ENCODE measurements around the gene RARB.

Gene RARB

GRCh38 chr3:25510797-25511196 is 82.7 kb downstream of the RARB start:
- no peak for DNase-seq

DNA sequence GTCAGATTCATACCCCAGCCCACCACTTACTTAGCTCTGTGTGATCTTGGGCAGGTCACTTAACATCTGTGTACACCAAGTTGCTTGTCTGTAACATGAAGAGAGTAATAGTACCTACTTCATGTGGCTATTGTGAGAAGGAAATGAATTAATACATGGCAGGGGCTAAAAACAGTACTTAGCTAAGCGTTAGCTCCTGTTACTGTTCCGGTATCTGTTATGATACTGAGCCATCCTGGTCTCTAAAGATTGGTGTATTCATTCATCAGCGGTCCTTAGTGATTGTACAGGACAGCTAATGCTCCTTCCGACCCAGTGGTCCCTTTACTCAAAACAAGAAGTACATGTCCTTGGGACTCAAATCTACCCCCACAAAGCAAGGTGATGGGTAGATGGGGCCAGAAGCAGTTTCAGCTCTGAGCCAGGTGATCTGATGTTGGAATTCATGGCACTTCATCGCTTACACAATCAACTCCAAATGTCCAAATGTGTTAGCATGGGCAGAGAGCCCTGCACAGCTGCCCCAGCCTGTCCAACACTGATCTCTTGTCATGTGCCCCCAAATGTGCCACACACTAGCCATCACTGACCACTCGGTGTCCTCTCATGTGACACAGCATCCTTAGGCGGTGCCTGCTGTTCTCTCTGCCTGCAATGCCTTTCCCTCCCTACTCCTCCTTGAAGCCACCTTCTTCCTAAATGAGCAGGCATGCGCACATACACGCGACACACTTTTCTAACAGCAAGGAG is 84.1 kb downstream of the RARB start:
- DNase-seq = no peak

DNA sequence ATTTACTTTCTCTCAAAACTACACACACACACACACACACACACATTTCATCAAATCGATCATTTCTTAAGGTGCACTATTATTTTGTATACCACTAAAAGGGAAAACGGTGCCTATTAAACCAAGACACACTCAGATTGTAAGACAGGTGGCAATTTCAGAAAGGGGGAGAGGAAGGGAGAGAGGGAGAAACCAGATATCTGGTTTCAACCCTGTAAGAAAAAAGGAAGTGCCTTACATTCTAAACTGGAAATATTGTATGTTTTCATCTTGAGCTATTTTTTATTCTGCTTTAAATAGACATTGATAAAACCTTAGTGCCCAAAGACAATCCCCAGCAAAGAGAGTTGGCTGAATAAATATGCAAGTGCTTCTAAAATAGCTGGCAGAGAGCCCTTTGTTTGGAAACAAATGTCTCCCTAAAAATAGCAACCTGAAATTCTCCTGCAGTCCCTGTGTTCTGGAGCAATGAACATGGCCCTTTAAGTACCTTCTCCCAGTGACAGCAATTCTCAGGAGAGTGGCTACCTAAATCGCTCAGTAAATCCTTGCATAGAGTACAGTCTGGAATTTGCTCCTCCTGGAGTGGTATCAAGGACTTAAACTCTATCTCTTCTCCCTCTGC is 85.7 kb downstream of the RARB start:
- no peak for DNase-seq

GRCh38 chr3:25515171-25515570 is 87.1 kb downstream of the RARB start:
- no peak for DNase-seq

- DNase-seq = no peak
These were observed 93.0 kb downstream of the RARB start for GRCh38 chr3:25520926-25521559.

DNA sequence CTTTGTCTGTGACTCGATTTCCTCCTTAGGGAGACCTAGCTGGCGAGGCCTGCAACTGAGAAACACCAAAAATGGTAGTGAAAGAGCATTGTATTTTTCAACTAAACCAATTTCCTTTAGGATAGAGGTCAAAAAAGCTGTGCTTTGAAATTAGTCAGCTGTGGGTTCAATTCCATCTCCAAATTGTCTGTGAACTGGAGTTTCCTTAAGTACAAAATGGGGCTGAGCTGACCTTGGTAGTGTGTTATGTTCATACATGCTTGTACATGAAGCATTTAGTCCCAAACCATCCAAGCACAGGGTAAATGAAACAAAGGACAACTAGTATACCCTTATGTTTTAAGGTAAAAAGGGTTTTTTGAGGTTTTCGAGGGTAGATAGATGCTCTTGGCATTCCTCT is 99.3 kb downstream of the RARB start:
- DNase-seq = no peak

DNA sequence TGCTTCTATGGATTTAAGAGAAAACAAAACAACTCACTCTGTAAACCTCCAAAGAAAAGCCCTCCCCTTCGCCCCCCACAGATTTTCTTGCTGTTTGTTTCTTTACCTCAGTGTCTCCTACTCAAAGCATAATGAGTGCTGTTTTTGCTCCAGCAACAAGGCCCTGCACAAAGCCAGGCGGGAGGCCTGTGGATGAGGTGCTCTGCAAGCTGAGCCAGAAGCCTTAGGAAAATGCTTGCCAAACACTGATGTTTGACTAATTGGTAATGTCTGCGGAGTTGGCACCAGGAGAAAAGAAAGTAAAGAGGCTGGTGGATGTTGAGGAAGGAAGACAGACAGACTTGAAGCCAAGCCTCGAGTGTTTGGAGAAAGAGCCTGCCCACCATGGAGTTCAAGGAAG is 99.7 kb downstream of the RARB start:
- DNase-seq = no peak

DNA sequence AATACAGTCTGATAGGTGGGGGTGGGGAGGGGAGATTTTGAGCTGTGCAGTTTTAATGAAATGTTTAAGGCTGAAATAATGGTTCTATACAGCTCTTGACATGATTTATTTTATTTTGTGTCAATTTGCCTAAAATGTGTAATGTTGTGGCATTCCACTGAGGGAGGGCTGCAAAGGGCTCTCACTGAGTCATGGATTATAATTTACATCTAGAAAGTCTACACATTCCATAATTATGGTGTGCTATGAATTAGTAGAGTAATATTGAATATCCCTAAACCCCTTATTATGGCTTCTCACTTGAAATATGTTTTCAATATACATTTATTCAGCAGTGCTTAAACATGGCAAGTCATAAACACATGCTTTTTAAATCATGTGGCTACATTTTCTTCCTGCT is 103.9 kb downstream of the RARB start:
- no peak for DNase-seq

DNA sequence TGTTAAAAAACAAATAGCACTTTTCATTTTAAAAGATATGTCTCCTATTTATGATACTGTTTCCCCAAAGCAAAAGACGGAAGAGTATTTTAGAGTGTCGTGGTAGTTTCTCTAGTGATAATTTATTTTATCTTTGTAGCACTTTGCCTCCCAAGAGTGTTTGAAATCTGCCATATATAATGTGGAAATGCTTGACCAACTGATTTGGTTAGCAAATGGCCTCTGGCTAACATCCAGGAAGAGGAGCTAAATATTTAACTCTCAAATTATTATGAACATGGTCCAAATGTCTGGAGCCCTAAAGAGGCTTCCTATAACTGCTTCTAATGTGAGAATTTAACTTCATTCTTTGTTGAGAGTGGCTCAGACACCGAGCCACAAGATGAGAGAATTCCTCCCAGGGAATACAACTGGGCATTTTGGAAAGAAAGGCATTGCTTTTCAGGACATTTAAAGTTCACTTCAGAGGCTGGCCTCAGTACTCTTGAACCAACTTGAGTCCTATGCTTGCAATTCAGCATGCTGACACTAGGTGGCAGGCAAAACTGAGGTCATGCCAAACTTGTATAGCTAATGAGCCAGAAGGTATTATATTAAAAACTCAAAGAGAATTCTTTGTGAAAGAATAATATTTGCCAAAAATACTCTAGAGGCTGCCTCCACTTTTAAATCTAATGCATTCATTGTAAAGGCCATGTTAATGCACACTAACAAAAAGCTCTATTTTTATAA is 104.5 kb downstream of the RARB start:
- peak; percentile 48 for DNase-seq

GRCh38 chr3:25533399-25533798 is 105.3 kb downstream of the RARB start:
- DNase-seq = no peak

DNA sequence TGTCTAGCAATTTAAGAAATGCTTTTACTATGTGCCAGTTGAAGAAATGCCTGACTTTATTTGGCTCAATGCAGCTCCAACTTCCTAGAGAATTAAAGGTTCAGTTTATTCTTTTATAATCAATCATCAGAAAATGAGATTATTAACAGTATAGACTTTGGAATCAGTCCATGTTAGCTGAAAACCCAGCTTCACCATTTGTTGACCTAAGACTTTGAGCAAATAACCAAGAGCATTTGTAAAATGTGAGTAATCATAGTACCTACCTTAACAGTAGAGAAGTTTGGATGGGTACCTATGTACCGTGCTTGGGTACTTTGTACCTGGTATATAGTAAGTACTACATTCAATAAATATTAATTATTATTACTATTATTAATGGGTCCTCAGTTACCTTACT is 105.9 kb downstream of the RARB start:
- no peak for DNase-seq

DNA sequence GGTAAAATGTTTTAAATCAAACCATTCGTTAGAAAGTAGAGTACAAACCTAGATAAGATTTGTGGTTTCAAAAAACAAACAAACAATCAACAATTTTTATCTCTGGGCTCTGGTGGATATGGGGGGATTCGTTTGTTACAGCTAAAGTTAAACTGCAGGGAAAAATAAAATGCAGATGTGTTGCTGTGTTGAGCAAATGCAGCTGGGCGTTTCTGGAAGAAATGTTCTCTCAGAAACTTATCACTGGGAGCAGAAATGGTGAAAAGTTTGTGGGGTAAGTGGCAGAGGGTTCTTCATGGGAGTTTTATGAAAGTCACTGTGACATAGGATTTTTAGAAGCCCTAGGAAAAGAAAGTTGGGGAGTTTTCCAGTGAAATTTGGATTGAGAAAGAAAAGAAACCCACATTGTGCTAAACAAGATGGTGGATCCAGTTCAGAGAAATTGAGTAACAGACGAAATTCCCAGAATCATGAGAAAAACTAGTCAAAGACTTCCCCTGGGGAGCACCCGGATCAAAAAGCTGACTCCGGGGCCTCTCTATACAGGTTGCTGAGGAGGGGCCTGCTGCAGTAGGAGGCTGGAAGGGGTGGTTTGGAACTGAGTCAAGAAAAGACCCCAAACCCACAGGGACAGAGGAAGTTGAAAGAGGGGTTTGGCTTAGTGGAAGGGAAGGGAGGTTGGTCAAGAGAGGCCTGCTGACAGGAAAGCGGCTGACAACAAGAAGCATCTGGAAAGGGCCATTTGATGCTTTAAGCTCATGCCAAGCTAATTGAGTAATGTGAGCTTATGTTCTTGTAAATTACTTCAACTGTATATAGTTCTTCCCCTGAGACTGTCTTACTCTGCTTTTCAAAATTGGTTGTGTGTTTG is 108.7 kb downstream of the RARB start:
- peak; percentile 31 for DNase-seq

- no peak for DNase-seq
These were observed 109.5 kb downstream of the RARB start for GRCh38 chr3:25537516-25537915.

GRCh38 chr3:25540273-25540672 is 112.2 kb downstream of the RARB start:
- peak; percentile 70 for DNase-seq

DNA sequence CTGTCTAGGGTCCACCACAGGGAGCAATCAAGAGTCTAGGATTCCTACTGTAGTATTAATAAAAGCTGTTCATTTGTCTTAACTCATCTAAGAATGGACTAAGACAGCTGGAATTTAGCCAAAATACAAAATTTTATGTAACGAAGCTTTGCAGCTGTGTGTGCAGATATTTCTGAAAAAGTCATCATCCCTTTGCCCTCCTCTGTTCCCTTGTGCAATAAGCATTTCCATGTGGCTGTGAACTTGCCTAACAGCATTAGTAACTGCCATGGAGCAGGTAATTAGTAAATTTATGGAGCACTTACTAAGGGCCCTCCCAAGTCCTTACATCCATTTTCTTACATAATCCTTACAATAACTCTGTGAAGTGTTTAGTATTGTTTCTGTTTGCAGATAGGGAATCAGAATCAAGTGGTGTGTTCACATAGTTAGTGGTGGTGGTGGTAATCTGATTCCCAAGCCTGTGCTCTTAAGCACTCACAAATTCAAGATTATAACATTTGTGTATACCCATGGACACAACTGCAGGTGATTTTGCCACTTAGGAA is 114.5 kb downstream of the RARB start:
- DNase-seq = peak; percentile 56

DNA sequence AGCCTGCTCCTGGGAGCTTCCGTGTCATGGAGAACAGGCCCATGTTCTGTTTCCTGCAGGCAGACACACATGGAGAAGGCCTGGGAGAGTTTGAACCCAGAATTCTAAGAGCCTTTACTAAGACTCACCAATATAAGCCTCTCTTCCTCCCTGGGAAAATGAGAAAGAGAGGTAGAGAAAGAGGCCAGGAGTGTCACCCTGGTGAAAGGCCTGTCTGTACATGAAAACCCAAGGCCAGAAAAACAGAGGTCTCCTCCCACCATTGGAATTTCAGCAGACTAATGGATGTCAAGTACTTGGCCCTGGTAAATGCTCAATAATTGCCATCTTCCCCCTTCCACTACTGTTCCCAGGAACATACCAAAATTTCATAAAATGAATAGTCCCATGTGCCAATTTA is 119.0 kb downstream of the RARB start:
- no peak for DNase-seq

DNA sequence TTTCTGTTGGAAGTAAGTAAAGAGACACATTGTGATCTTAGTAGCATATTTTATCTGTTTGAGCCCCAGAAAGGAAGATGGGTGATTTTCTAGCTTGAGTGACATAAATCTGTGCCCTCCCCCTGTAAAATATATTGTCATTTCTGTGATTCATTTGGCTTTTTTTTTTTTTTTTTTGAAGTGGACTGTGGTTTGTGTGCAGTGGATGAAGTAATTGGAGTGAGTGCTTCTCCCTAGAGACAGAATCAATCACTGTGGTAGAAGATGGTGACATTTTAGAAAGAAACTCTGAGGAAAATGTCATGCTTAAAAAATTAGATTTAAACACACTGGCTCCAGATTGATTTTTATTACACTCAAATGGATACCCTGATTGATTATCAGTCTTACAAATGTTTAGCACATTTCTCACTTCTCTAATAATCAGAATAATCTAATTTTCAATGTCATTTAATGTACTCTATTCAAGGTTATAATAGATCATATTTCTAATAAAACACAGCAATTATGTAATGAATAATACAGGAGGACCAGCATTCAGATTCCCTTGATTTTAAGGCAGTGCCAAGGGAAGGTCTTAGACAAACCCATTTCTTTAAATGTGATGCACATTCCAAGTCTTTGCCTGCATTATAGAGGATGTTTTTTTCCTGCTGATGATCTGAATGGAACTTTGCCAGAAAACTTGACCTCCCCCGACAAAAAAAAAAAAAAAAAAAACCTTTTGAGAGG is 120.0 kb downstream of the RARB start:
- DNase-seq = no peak

- DNase-seq = no peak
These were observed 120.8 kb downstream of the RARB start for GRCh38 chr3:25548836-25549235.

- no peak for DNase-seq
These were observed 124.2 kb downstream of the RARB start for GRCh38 chr3:25552251-25552650.

DNA sequence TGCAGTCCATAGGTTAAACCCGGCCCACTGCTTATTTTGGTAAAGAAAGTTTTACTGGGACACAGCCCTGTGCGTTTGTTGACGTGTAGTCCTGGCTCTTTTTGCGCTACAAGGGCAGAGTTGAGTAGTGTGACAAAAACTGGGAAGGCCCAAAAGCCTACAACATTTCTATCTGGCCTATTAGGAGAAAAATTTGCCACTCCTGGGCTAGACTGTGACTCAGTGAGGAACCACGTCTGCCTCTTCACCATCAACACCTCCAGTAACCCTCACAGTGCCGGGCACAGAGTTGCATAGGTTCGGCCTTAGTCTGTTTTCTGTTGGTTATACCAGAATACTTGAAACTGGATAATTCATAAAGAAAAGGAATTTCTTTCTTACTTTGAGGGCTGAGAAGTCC is 126.3 kb downstream of the RARB start:
- no peak for DNase-seq

- no peak for DNase-seq
These were observed 127.8 kb downstream of the RARB start for GRCh38 chr3:25555695-25556437.

Data from NCI-H82 (cell line).